PFSK-1 (cell line): ENCODE data around the gene EN2.

Source experiments
- FOXP2 ChIP-seq: optimal IDR thresholded peaks from 2 replicates; pipeline ENCODE3; 2011; ENCODE audit warnings: borderline replicate concordance, control low read depth, inconsistent platforms; ENCODE audit not compliant: insufficient read depth; ENCODE audit errors: extremely low read length, extremely low read depth
- POLR2AphosphoS5 ChIP-seq: IDR thresholded peaks from 2 replicates; pipeline ENCODE4 v1.6.1; 2012; ENCODE audit warnings: low read depth, mild to moderate bottlenecking, control low read depth, low read length, moderate library complexity
- SIN3A ChIP-seq: IDR thresholded peaks from 2 replicates; pipeline ENCODE4 v1.6.1; 2012; ENCODE audit warnings: mild to moderate bottlenecking, low read length, moderate library complexity, borderline replicate concordance; ENCODE audit not compliant: insufficient read depth

GRCh38 chr7:155453296-155454182, 4.4 kb upstream of the EN2 start:
- TF ChIP-seq POLR2AphosphoS5 (no peak), SIN3A (no peak), FOXP2 (no peak)
